OCI-LY1 (cell line): ENCODE measurements around the gene ABLIM2.

Experiments
- EZH2 ChIP-seq: fragments of 200-600 bp; sonication (generic), shearing (Covaris generic); IDR thresholded peaks from 2 replicates; pipeline ENCODE4 v1.8.0; 2017; ENCODE audit warnings: borderline replicate concordance, mixed run types, mild to moderate bottlenecking, antibody characterized with exemption, low read length, moderate library complexity, mixed read lengths
- TF ChIP-seq, protein P1 (sequence below): fragments of 200-600 bp; sonication (generic), shearing (Covaris generic); IDR thresholded peaks from 2 replicates; pipeline ENCODE4 v1.5.1; 2017; ENCODE audit warnings: mild to moderate bottlenecking, antibody characterized with exemption, low read length, moderate library complexity, mixed read lengths

DNA sequence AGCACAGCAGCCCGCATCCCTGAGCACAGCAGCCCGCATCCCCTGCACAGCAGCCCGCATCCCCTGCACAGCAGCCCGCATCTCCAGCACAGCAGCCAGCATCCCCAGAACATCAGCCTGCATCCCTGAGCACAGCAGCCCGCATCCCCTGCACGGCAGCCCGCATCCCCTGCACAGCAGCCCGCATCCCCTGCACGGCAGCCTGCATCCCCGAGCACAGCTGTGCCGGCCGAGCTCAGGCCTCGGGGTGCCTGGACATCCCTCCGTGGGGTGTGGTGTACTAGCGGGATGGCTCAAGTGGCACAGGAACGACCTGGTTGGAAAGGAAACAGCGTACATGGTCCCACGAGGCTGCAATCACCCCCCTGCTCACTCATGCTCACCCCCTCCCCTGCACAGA lies 26.8 kb downstream of the ABLIM2 start:
- TF ChIP-seq, protein P1, sequence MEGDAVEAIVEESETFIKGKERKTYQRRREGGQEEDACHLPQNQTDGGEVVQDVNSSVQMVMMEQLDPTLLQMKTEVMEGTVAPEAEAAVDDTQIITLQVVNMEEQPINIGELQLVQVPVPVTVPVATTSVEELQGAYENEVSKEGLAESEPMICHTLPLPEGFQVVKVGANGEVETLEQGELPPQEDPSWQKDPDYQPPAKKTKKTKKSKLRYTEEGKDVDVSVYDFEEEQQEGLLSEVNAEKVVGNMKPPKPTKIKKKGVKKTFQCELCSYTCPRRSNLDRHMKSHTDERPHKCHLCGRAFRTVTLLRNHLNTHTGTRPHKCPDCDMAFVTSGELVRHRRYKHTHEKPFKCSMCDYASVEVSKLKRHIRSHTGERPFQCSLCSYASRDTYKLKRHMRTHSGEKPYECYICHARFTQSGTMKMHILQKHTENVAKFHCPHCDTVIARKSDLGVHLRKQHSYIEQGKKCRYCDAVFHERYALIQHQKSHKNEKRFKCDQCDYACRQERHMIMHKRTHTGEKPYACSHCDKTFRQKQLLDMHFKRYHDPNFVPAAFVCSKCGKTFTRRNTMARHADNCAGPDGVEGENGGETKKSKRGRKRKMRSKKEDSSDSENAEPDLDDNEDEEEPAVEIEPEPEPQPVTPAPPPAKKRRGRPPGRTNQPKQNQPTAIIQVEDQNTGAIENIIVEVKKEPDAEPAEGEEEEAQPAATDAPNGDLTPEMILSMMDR: no peak
- TF ChIP-seq EZH2: no peak
